Measurements from ENCODE around the gene CTSL.

GRCh38 chr9:87746186-87746585 is 20.3 kb downstream of the CTSL start:
- no peak for TF ChIP-seq EZH2 (IDR thresholded peaks at IDR 0.05; ENCODE audit: borderline replicate concordance, low read length)
- TF ChIP-seq CTCF (conservative IDR thresholded peaks at IDR 0.05 in 1 of 2, IDR thresholded peaks at IDR 0.05 in 1 of 2; ENCODE audit: extremely low read depth in 1 of 2, insufficient read depth in 1 of 2, low read depth in 1 of 2, low read length in 2 of 2), result no peak

All from mammary epithelial cell (primary cell).